Hepatocyte (in vitro differentiated cells): ENCODE results near the gene TPM4. TPM values are rescaled to one million over a fixed set of nuclear protein-coding genes. Genes with fewer than 3 reads are reported as not detected.

ENCODE experiments used
- DNase-seq: peaks from one replicate; pipeline ENCODE4 v3.0.0-alpha.2; 2016; ENCODE audit warnings: low spot score
- H2AFZ ChIP-seq: fragments of 200-600 bp; sonication (generic); 2 replicates; pipeline ENCODE4 v1.6.0; 2016; ENCODE audit warnings: antibody characterized with exemption, mild to moderate bottlenecking
- H3K27ac ChIP-seq: fragments of 200-600 bp; sonication (generic); 2 replicates; pipeline ENCODE4 v1.5.1; 2016; ENCODE audit warnings: mild to moderate bottlenecking
- H3K27me3 ChIP-seq: fragments of 200-600 bp; sonication (generic); 2 replicates; pipeline ENCODE4 v1.6.1; 2016
- H3K36me3 ChIP-seq: fragments of 200-600 bp; sonication (generic); replicated peaks from 2 replicates; pipeline ENCODE4 v1.5.1; 2016; ENCODE audit warnings: low read depth; ENCODE audit not compliant: insufficient read depth
- H3K4me1 ChIP-seq: fragments of 200-600 bp; sonication (generic); 2 replicates; pipeline ENCODE4 v1.5.1; 2016; ENCODE audit warnings: mild to moderate bottlenecking, moderate library complexity; ENCODE audit not compliant: insufficient read depth
- H3K4me2 ChIP-seq: fragments of 200-600 bp; sonication (generic); 2 replicates; pipeline ENCODE4 v1.6.0; 2016
- H3K4me3 ChIP-seq: fragments of 200-600 bp; sonication (generic); 2 replicates; pipeline ENCODE4 v1.5.1; 2016; ENCODE audit warnings: mild to moderate bottlenecking
- H3K79me2 ChIP-seq: fragments of 200-600 bp; sonication (generic); 2 replicates; pipeline ENCODE4 v1.6.0; 2017; ENCODE audit warnings: mild to moderate bottlenecking
- H3K9me2 ChIP-seq: fragments of 200-600 bp; sonication (generic); replicated peaks from 2 replicates; pipeline ENCODE4 v1.6.0; 2017; ENCODE audit warnings: mild to moderate bottlenecking; ENCODE audit not compliant: insufficient read depth
- H3K9me3 ChIP-seq: fragments of 200-600 bp; sonication (generic); 2 replicates; pipeline ENCODE4 v1.5.1; 2016; ENCODE audit warnings: low read depth, mild to moderate bottlenecking
- H4K20me1 ChIP-seq: fragments of 200-600 bp; sonication (generic); 2 replicates; pipeline ENCODE4 v1.6.0; 2016; ENCODE audit warnings: mild to moderate bottlenecking; ENCODE audit not compliant: insufficient read depth, poor library complexity, severe bottlenecking
- EZH2 ChIP-seq: fragments of 200-600 bp; sonication (generic); IDR thresholded peaks from 2 replicates; pipeline ENCODE4 v1.6.1; 2016; ENCODE audit warnings: antibody characterized with exemption, mild to moderate bottlenecking, borderline replicate concordance
- EZH2phosphoT487 ChIP-seq: fragments of 200-600 bp; sonication (generic); IDR thresholded peaks from one replicate; pipeline ENCODE4 v1.6.1; 2018; ENCODE audit warnings: antibody characterized with exemption, mild to moderate bottlenecking, low read depth, moderate library complexity; ENCODE audit not compliant: unreplicated experiment, severe bottlenecking
- WGBS: methylation state at CpG from one replicate; pipeline ENCODE4 v1.1.6; 2016; ENCODE audit warnings: low lambda C conversion rate; ENCODE audit errors: missing lambda C conversion rate; 5-methylcytosine and 5-hydroxymethylcytosine counted together
- polyA plus RNA-seq: library from polyadenylated mRNA; unstranded; fragments of >200 nt; fragmentation: Nextera tagmentation; extraction: Ambion mirVana; gene quantifications from 2 replicates; pipeline ENCODE4 v1.2.1, GENCODE V29; 2016
- total RNA-seq: library from RNA; depleted of rRNA; stranded (reverse); fragments of >200 nt; gene quantifications from 2 replicates; pipeline ENCODE4 v1.2.3, GENCODE V29; 2014
- TF ChIP-seq, protein P1 (sequence below): fragments of 200-600 bp; sonication (generic); IDR thresholded peaks from 2 replicates; pipeline ENCODE4 v1.5.1; 2016; ENCODE audit warnings: antibody characterized with exemption, mild to moderate bottlenecking; ENCODE audit not compliant: poor library complexity

TPM4 gene
- total and polyA plus RNA-seq, 2 experiments from 2014 or later: 337 to 417 TPM

DNA sequence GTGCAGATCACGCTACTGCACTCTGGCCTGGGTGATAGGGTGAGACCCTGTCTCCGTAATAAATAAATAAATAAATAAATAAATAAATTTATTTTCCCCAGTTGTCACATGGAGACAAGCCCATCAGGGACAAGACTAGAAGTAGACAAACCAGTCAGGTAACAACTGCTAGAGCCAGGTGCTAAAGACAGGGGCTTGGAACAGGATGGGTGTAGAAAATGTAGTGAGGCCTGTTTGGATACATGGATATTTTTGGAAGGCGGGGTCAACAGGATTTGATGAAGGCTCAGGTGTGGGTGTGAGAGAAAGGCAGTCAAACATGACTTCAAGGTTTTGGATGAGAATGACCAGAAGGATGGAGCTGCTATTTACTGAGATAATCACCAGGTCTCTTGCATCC is 27.7 kb upstream of the TPM4 start:
- TF ChIP-seq EZH2phosphoT487: no peak
- Histone ChIP-seq H3K79me2 (no peaks in the 10 kb centered on the region), H3K4me2 (no peak overlapping the region), H3K4me3 (no peak overlapping the region), H3K27ac (no peak overlapping the region), H3K9me3 (no peaks in the 10 kb centered on the region), H3K4me1 (no peaks in the 10 kb centered on the region), H3K36me3 (no peaks in the 10 kb centered on the region), H3K27me3 (no peaks in the 10 kb centered on the region), H3K9me2 (no peaks in the 10 kb centered on the region), H4K20me1 (no peaks in the 10 kb centered on the region), H2AFZ (no peak overlapping the region)
- DNase-seq: no peak
- WGBS: 77% methylated on average over 3 of the region's 3 CpGs

- H2AFZ ChIP-seq: no peak overlapping the region
- H3K27ac ChIP-seq: no peak overlapping the region
- no peak overlapping the region for H3K4me3 ChIP-seq
- no peak for DNase-seq
- H3K9me2 ChIP-seq: no peaks in the 10 kb centered on the region
- H3K9me3 ChIP-seq: no peaks in the 10 kb centered on the region
- no peaks in the 10 kb centered on the region for H3K4me1 ChIP-seq
- TF ChIP-seq EZH2phosphoT487: no peak
- TF ChIP-seq, protein P1, sequence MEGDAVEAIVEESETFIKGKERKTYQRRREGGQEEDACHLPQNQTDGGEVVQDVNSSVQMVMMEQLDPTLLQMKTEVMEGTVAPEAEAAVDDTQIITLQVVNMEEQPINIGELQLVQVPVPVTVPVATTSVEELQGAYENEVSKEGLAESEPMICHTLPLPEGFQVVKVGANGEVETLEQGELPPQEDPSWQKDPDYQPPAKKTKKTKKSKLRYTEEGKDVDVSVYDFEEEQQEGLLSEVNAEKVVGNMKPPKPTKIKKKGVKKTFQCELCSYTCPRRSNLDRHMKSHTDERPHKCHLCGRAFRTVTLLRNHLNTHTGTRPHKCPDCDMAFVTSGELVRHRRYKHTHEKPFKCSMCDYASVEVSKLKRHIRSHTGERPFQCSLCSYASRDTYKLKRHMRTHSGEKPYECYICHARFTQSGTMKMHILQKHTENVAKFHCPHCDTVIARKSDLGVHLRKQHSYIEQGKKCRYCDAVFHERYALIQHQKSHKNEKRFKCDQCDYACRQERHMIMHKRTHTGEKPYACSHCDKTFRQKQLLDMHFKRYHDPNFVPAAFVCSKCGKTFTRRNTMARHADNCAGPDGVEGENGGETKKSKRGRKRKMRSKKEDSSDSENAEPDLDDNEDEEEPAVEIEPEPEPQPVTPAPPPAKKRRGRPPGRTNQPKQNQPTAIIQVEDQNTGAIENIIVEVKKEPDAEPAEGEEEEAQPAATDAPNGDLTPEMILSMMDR: no peak
- no peak for TF ChIP-seq EZH2
- H3K79me2 ChIP-seq: no peaks in the 10 kb centered on the region
- H4K20me1 ChIP-seq: no peaks in the 10 kb centered on the region
- H3K36me3 ChIP-seq: no peaks in the 10 kb centered on the region
- WGBS: 64% methylated on average over 11 of the region's 11 CpGs
- no peaks in the 10 kb centered on the region for H3K27me3 ChIP-seq
- no peak overlapping the region for H3K4me2 ChIP-seq
These were observed 24.9 kb upstream of the TPM4 start for GRCh38 chr19:16051254-16052025.

- TF ChIP-seq EZH2: no peak
- 79% methylated on average over 7 of the region's 7 CpGs for WGBS
- H3K9me2 ChIP-seq: no peaks in the 10 kb centered on the region
- H3K9me3 ChIP-seq: no peaks in the 10 kb centered on the region
- H3K79me2 ChIP-seq: no peaks in the 10 kb centered on the region
- no peak overlapping the region for H3K4me2 ChIP-seq
- H3K36me3 ChIP-seq: no peaks in the 10 kb centered on the region
- H3K4me3 ChIP-seq: no peak overlapping the region
- no peak overlapping the region for H2AFZ ChIP-seq
- H4K20me1 ChIP-seq: no peaks in the 10 kb centered on the region
- H3K27ac ChIP-seq: no peak overlapping the region
- no peaks in the 10 kb centered on the region for H3K4me1 ChIP-seq
- H3K27me3 ChIP-seq: no peaks in the 10 kb centered on the region
- no peak for DNase-seq
These were observed 23.9 kb upstream of the TPM4 start for GRCh38 chr19:16052353-16052752.

GRCh38 chr19:16057062-16057461 is 19.2 kb upstream of the TPM4 start:
- no peak for DNase-seq
- H2AFZ ChIP-seq: no peak overlapping the region
- TF ChIP-seq EZH2: no peak
- TF ChIP-seq EZH2phosphoT487: no peak
- TF ChIP-seq, protein P1: no peak
- H3K4me1 ChIP-seq: no peaks in the 10 kb centered on the region
- H3K4me3 ChIP-seq: no peak overlapping the region
- no peak overlapping the region for H3K27ac ChIP-seq
- H3K79me2 ChIP-seq: no peaks in the 10 kb centered on the region
- no peaks in the 10 kb centered on the region for H3K36me3 ChIP-seq
- 72% methylated on average over 5 of the region's 5 CpGs for WGBS
- H4K20me1 ChIP-seq: no peaks in the 10 kb centered on the region
- H3K4me2 ChIP-seq: no peak overlapping the region
- H3K9me2 ChIP-seq: no peaks in the 10 kb centered on the region
- no peaks in the 10 kb centered on the region for H3K27me3 ChIP-seq
- no peaks in the 10 kb centered on the region for H3K9me3 ChIP-seq
